GM21825 (cell line): ENCODE measurements around the gene SNRNP48.

Experiments
- ATAC-seq: cut with Tn5 transposase; IDR thresholded peaks from one replicate; pipeline ENCODE4 v1.9.1; 2021; ENCODE audit warnings: mild to moderate bottlenecking, moderate library complexity; ENCODE audit not compliant: unreplicated experiment

The SNRNP48 gene

GRCh38 chr6:7640016-7640415 lies 50.0 kb downstream of the SNRNP48 start:
- ATAC-seq: no peak

- no peak for ATAC-seq
Measured at GRCh38 chr6:7640607-7641577, 50.9 kb downstream of the SNRNP48 start.

DNA sequence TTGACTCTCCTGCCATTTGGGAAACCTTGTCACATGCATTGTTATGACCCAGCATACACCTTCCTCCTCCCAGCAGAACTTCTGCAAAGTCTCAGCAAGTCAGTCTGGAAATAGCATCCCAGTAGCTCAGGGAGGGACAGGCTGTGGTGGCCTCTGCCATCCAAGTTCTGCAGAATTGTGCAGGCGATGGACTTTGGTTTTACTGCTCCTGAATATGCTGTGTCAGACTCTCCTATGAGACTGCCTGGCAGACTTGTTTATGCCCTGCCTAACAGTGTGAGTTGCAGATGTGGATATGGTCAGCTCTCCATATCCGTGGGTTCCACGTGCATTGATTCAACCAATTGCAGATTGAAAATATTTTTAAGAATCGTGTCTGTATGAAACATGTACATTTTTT lies 52.8 kb downstream of the SNRNP48 start:
- ATAC-seq: no peak

DNA sequence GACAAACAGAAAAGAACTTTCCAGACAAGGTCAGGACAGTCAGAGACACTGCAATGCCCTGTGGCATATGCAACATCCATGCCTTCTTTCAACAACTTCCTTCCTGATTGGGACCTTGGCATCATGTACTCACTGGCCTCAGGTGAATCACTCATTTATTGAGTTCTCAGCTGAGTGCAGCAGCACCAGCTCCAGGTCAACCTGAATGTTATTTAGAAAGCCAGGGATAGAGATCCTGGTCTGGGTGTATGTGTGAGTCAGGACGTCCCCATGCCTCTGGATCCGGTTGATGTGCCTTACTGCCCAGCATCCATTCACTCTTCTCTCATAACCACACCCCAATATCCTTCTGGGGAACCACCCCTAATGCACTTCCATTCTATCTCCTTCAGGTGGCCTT lies 54.4 kb downstream of the SNRNP48 start:
- no peak for ATAC-seq

GRCh38 chr6:7646394-7646793 lies 56.4 kb downstream of the SNRNP48 start:
- no peak for ATAC-seq

GRCh38 chr6:7647504-7647903 lies 57.5 kb downstream of the SNRNP48 start:
- ATAC-seq: peak; percentile 58

DNA sequence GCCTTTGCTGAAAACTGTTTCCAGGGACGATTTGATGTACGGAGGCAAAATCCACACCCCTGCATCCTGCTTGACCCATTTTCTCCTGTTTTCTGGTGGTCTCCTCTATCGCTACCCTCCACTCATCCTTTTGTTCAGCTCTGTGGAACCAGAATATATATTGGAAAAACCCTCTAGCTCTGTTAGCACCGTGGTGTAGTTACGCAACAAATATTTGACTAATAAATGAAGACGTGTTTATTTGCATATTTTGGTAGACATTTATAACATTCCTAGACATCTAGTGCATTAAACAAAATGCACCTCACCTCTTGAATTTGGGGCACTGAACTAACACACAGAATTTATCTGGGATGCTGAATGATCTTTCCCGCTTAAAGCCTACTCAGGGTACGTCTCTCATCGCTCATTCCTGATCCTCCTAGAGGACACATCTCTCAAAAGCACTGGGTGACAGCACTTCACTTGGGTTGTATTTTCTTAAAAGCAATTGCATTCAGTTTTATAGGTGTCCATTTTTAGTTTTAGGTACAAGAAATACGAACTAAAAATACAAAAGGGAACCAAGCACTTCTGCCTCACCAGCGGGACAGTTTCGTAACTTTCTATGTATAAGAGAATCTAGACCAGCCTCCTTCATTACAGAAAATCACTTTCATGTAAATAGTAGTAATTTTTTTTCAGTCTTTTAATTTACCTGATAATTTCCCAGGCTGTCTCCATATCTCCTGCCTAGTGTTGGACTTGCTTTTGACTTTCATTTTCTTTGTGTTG lies 59.2 kb downstream of the SNRNP48 start:
- ATAC-seq: no peak

DNA sequence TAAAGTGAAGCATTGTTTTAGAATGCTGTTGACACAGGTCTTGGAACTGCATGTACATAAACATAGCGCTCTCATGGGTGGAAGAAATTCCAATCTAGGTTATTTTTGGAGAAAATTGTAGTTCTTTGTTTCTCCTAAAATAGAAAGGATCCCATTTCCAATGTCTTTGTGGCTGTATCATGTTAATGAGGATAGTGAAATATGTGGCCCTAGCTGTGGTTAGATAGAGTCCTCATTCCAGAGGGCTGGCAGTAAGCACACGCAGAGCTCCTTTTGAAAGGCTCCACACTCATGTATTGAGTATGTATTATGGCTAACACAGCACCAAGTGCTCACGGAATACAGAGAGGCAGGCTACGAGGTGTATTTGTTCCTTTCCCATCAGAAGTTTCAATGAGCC lies 60.9 kb downstream of the SNRNP48 start:
- ATAC-seq: no peak

GRCh38 chr6:7652957-7653356 lies 63.0 kb downstream of the SNRNP48 start:
- ATAC-seq: no peak

DNA sequence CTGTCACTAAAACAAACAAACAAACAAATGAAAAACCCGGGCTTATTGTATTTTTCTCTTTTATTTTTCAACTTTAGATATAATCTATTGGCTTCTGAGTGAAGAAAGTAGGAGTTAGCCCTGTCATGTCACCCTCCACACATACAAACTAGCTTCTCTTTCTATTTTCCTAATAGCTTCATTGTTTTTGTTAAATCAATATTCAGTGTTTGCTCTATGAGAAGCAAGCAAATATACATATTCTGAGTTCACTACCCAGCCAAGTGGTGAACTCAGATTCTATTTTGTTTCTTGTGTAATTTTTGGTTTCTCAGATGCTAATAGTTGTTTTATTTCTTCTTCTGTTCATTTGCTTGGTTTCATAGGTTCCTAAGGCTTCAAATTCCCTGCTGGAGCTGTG lies 66.4 kb downstream of the SNRNP48 start:
- no peak for ATAC-seq

DNA sequence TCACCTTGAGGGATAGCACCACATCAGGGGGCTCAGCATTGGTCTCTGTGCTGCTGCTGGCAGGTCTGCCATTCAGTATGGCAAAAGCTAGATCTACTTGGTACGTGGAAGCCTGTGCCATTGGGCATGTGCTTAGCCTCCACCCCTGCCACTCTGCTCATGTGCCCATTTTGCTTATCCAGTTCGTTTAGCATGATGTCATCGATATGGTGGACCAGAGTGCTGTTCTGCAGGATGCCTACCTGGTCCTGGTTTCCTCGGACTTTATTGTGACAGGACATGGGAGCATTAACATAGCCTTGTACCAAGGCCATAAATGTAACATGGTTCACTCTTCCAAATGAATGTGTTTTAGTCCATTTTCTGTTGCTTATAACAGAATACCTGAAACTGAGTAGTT lies 68.5 kb downstream of the SNRNP48 start:
- no peak for ATAC-seq

GRCh38 chr6:7661364-7661763 lies 71.4 kb downstream of the SNRNP48 start:
- ATAC-seq: no peak
